DOHH2 (cell line): ENCODE data around the gene UCP3.

Source experiments
- H3F3A ChIP-seq: fragments of 200-600 bp; sonication (generic), shearing (Covaris generic); 2 replicates; pipeline ENCODE4 v1.6.0; 2016; ENCODE audit warnings: antibody characterized with exemption, mild to moderate bottlenecking; ENCODE audit not compliant: control insufficient read depth, insufficient read depth
- H3K27ac ChIP-seq: fragments of 200-600 bp; sonication (generic); 2 replicates; pipeline ENCODE4 v1.5.1; 2014; ENCODE audit warnings: low read depth, mild to moderate bottlenecking, low read length, moderate library complexity
- H3K27me3 ChIP-seq: fragments of 200-600 bp; sonication (generic); 2 replicates; pipeline ENCODE4 v1.6.1; 2014; ENCODE audit warnings: mild to moderate bottlenecking, low read length, mixed read lengths; ENCODE audit not compliant: control insufficient read depth
- H3K36me3 ChIP-seq: fragments of 200-600 bp; sonication (generic); 2 replicates; pipeline ENCODE4 v1.6.1; 2014; ENCODE audit warnings: mild to moderate bottlenecking, low read length, moderate library complexity, mixed read lengths; ENCODE audit not compliant: control insufficient read depth
- H3K4me1 ChIP-seq: fragments of 200-600 bp; sonication (generic); 2 replicates; pipeline ENCODE4 v1.6.1; 2014; ENCODE audit warnings: mild to moderate bottlenecking, low read length, mixed read lengths; ENCODE audit not compliant: control insufficient read depth
- H3K4me2 ChIP-seq: fragments of 200-600 bp; sonication (generic); 2 replicates; pipeline ENCODE4 v1.6.0; 2014; ENCODE audit warnings: mild to moderate bottlenecking, low read length, moderate library complexity
- H3K4me3 ChIP-seq: fragments of 200-600 bp; sonication (generic); 2 replicates; pipeline ENCODE4 v1.5.1; 2014; ENCODE audit warnings: mild to moderate bottlenecking, low read length, mixed read lengths
- H3K79me2 ChIP-seq: fragments of 200-600 bp; sonication (generic); 2 replicates; pipeline ENCODE4 v1.6.1; 2014; ENCODE audit warnings: mild to moderate bottlenecking, low read length, mixed read lengths; ENCODE audit not compliant: control insufficient read depth
- H3K9me2 ChIP-seq: fragments of 200-600 bp; sonication (generic); replicated peaks from 2 replicates; pipeline ENCODE4 v1.6.1; 2014; ENCODE audit warnings: mild to moderate bottlenecking, low read length, mixed read lengths; ENCODE audit not compliant: control insufficient read depth
- H3K9me3 ChIP-seq: fragments of 200-600 bp; sonication (generic); 2 replicates; pipeline ENCODE4 v1.6.1; 2014; ENCODE audit warnings: antibody characterized with exemption, low read length, mixed read lengths; ENCODE audit not compliant: control insufficient read depth, insufficient read depth
- H4K20me1 ChIP-seq: fragments of 200-600 bp; sonication (generic); 2 replicates; pipeline ENCODE4 v1.6.0; 2014; ENCODE audit warnings: low read depth, mild to moderate bottlenecking, antibody characterized with exemption, low read length, moderate library complexity; ENCODE audit not compliant: control insufficient read depth, insufficient read depth
- CTCF ChIP-seq: fragments of 200-600 bp; sonication (generic); IDR thresholded peaks from one replicate; pipeline ENCODE4 v1.5.1; 2014; ENCODE audit warnings: antibody characterized with exemption, mild to moderate bottlenecking, low read depth, low read length; ENCODE audit not compliant: poor library complexity, severe bottlenecking
- EZH2phosphoT487 ChIP-seq: fragments of 200-600 bp; sonication (generic); IDR thresholded peaks from 2 replicates; pipeline ENCODE4 v1.6.1; 2017; ENCODE audit warnings: borderline replicate concordance, mild to moderate bottlenecking, antibody characterized with exemption, low read length, moderate library complexity, mixed read lengths

UCP3 gene

GRCh38 chr11:73980001-73980961, 28.6 kb downstream of the UCP3 start:
- Histone ChIP-seq H3K4me2 (peak overlapping the region; percentile 94), H3K27ac (peak overlapping the region; percentile 95), H3K27me3 (no peaks in the 10 kb centered on the region), H3F3A (peaks cover 73% of the 10 kb centered on the region), H4K20me1 (peaks cover 52% of the 10 kb centered on the region), H3K4me1 (peaks cover 71% of the 10 kb centered on the region), H3K9me2 (no peaks in the 10 kb centered on the region), H3K4me3 (peak overlapping the region; percentile 99), H3K79me2 (peaks cover 67% of the 10 kb centered on the region), H3K36me3 (peaks cover 73% of the 10 kb centered on the region), H3K9me3 (no peaks in the 10 kb centered on the region)
- no peak for TF ChIP-seq EZH2phosphoT487
- no peak for TF ChIP-seq CTCF

GRCh38 chr11:73978576-73979086, 30.3 kb downstream of the UCP3 start:
- Histone ChIP-seq H3K4me3 (peak overlapping the region; percentile 14; the same call in 1 of the 2 replicates), H3K9me2 (no peaks in the 10 kb centered on the region), H3K27me3 (no peaks in the 10 kb centered on the region), H3K4me1 (peaks cover 63% of the 10 kb centered on the region), H3K36me3 (peaks cover 88% of the 10 kb centered on the region), H3K79me2 (peaks cover 62% of the 10 kb centered on the region), H3K4me2 (peak overlapping the region; percentile 41), H3K27ac (peak overlapping the region; percentile 95), H4K20me1 (peaks cover 52% of the 10 kb centered on the region), H3K9me3 (no peaks in the 10 kb centered on the region), H3F3A (peaks cover 78% of the 10 kb centered on the region)
- TF ChIP-seq CTCF: no peak
- TF ChIP-seq EZH2phosphoT487: no peak

- peaks cover 62% of the 10 kb centered on the region for H3K4me1 ChIP-seq
- H3K4me3 ChIP-seq: no peak overlapping the region
- peaks cover 88% of the 10 kb centered on the region for H3K36me3 ChIP-seq
- peaks cover 59% of the 10 kb centered on the region for H3K79me2 ChIP-seq
- TF ChIP-seq EZH2phosphoT487 (no peak), CTCF (no peak)
- H3K9me2 ChIP-seq: no peaks in the 10 kb centered on the region
- H3K9me3 ChIP-seq: no peaks in the 10 kb centered on the region
- H3K4me2 ChIP-seq: peak overlapping the region; percentile 41; the same call in 1 of the 2 replicates
- H4K20me1 ChIP-seq: peaks cover 52% of the 10 kb centered on the region
- peaks cover 84% of the 10 kb centered on the region for H3F3A ChIP-seq
- H3K27me3 ChIP-seq: no peaks in the 10 kb centered on the region
- H3K27ac ChIP-seq: peak overlapping the region; percentile 95; the same call in 1 of the 2 replicates
Measured at GRCh38 chr11:73977856-73978519, 30.9 kb downstream of the UCP3 start.
